Fibroblast of peridontal ligament (primary cell): ENCODE results near the gene EMC7.
"Not testable (repeated sequence)": the region's sequence is repeated elsewhere in the genome, so short reads cannot be mapped to it uniquely, and the experiment has no call there.

ENCODE experiments used
- DNase-seq: peaks from one replicate; pipeline ENCODE4 v3.0.0-alpha.2; 2010; ENCODE audit errors: extremely low read depth

Gene EMC7

GRCh38 chr15:34101366-34102174, at the start of gene EMC7, which contains the start of gene PGBD4:
EMC7 (minus strand) TSS chr15:34101862; CDS start chr15:34101839, 23 bp downstream.
PGBD4 (plus strand) TSS chr15:34102083; CDS start chr15:34102532, 449 bp downstream.
- DNase-seq: peak; percentile 100

GRCh38 chr15:34147371-34148140, 45.9 kb upstream of the EMC7 start:
- peak; percentile 10 for DNase-seq

GRCh38 chr15:34133511-34133910, 31.8 kb upstream of the EMC7 start:
- DNase-seq: no peak

GRCh38 chr15:34132881-34133280, 31.2 kb upstream of the EMC7 start:
- peak; percentile 59 for DNase-seq

GRCh38 chr15:34128898-34129297, 27.2 kb upstream of the EMC7 start:
- DNase-seq: no peak

- DNase-seq: no peak
These were observed 24.9 kb upstream of the EMC7 start for GRCh38 chr15:34126522-34126921.

- no peak for DNase-seq
These were observed 24.3 kb upstream of the EMC7 start for GRCh38 chr15:34125945-34126344.

GRCh38 chr15:34124651-34125050, 23.0 kb upstream of the EMC7 start:
- no peak for DNase-seq

GRCh38 chr15:34122771-34123183, 21.1 kb upstream of the EMC7 start:
- peak; percentile 46 for DNase-seq

GRCh38 chr15:34121786-34122185, 20.1 kb upstream of the EMC7 start:
- not testable (repeated sequence) for DNase-seq

GRCh38 chr15:34120420-34120819, 18.8 kb upstream of the EMC7 start:
- not testable (repeated sequence) for DNase-seq

GRCh38 chr15:34119291-34119690, 17.6 kb upstream of the EMC7 start:
- peak; percentile 24 for DNase-seq

GRCh38 chr15:34116620-34117019, 15.0 kb upstream of the EMC7 start:
- no peak for DNase-seq

- DNase-seq: no peak
These were observed 13.1 kb upstream of the EMC7 start for GRCh38 chr15:34114739-34115138.

- DNase-seq: no peak
These were observed 12.6 kb upstream of the EMC7 start for GRCh38 chr15:34114215-34114614.

GRCh38 chr15:34111488-34111887, 9.8 kb upstream of the EMC7 start:
- DNase-seq: no peak

- DNase-seq: peak; percentile 66
These were observed 8.4 kb upstream of the EMC7 start for GRCh38 chr15:34109797-34110663.

- no peak for DNase-seq
These were observed 5.7 kb upstream of the EMC7 start for GRCh38 chr15:34107315-34107714.

- DNase-seq: no peak
These were observed 4.8 kb upstream of the EMC7 start for GRCh38 chr15:34106423-34106822.

- no peak for DNase-seq
These were observed 688 bp upstream of the EMC7 start for GRCh38 chr15:34102175-34102925.

GRCh38 chr15:34099914-34100313, 1.7 kb downstream of the EMC7 start:
- no peak for DNase-seq
